Nucleus accumbens (tissue), 56 donors: ENCODE data around the gene C4orf51.
A peak's percentile ranks its signal among the peaks of the same experiment; 100 is the strongest.

Experiments used
- DNase-seq, 56 donors: peaks; one replicate each; lab custom pipeline; 2025; lab: John Stamatoyannopoulos, UW

C4orf51 gene

DNA sequence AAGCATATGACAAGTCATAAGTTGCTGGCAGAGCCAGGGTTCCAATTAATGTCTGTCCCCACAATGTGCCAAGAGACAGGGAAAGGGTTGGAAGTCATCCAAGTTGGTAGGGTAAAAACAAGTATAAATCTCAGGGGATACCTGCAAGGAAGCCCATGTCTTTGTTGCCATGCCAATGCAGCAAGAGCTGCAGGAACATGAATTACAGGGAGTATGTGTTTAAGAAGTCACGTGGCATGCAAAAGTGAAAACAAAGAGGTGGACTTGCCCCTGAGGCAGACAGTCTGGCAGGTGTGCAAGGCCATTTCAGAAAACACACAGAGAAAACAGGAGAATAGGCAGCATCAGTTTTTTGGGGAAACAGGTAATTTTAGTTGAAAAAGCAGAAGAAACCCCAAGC lies 29.4 kb downstream of the C4orf51 start:
- no peak for DNase-seq

GRCh38 chr4:145709843-145710242 lies 29.9 kb downstream of the C4orf51 start:
- DNase-seq, result no peak

DNA sequence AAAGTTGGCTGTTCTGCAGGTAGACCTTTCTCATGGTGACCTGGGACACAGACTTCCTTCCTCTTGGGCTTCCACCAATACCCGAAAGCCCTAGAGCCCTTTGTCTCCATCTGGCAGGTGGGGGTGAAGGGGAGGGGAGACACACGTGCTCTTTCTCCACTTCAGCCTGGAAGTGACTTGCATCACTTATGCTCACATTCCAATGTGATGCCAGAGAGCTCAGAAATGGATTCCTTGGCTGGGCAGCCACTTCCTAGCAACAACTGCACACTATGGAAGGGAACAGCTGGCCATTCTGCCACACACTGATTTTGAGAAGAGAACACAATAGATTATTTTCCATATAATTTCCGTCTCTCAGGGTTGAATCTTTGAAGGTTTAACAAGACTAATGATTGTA lies 36.3 kb downstream of the C4orf51 start:
- DNase-seq, result no peak

GRCh38 chr4:145716661-145717200 lies 36.8 kb downstream of the C4orf51 start:
- no peak for DNase-seq

- no peak for DNase-seq
Measured at GRCh38 chr4:145719752-145720624, 40.0 kb downstream of the C4orf51 start.

- no peak for DNase-seq
Measured at GRCh38 chr4:145720656-145721055, 40.7 kb downstream of the C4orf51 start.

- no peak for DNase-seq
Measured at GRCh38 chr4:145722561-145722960, 42.6 kb downstream of the C4orf51 start.

GRCh38 chr4:145723336-145723735 lies 43.4 kb downstream of the C4orf51 start:
- no peak for DNase-seq

- no peak for DNase-seq
Measured at GRCh38 chr4:145730026-145730425, 50.1 kb downstream of the C4orf51 start.

DNA sequence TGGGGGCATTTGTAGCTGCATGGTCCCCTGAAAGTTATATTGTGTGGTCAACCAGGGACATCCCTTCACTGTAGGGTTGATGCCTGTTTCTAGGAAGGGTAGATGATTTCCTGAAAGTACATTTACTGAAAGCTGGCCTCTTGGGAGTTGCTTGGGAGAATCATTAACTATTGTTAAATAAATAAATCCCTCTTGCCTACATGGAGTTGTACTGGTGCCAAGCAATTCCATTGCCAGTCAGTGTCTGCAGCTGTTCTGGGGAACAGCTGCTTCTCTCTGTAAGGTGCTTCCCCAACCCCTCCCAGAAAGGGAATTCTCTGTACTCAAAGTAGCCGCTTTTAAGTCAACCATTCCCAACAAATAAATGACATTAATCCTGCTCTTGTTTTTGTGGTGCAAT lies 51.1 kb downstream of the C4orf51 start:
- DNase-seq, result no peak

GRCh38 chr4:145732001-145732815 lies 52.3 kb downstream of the C4orf51 start:
- DNase-seq, result peak in 3 of 56 donors; percentile 30 to 37 (median 31)

DNA sequence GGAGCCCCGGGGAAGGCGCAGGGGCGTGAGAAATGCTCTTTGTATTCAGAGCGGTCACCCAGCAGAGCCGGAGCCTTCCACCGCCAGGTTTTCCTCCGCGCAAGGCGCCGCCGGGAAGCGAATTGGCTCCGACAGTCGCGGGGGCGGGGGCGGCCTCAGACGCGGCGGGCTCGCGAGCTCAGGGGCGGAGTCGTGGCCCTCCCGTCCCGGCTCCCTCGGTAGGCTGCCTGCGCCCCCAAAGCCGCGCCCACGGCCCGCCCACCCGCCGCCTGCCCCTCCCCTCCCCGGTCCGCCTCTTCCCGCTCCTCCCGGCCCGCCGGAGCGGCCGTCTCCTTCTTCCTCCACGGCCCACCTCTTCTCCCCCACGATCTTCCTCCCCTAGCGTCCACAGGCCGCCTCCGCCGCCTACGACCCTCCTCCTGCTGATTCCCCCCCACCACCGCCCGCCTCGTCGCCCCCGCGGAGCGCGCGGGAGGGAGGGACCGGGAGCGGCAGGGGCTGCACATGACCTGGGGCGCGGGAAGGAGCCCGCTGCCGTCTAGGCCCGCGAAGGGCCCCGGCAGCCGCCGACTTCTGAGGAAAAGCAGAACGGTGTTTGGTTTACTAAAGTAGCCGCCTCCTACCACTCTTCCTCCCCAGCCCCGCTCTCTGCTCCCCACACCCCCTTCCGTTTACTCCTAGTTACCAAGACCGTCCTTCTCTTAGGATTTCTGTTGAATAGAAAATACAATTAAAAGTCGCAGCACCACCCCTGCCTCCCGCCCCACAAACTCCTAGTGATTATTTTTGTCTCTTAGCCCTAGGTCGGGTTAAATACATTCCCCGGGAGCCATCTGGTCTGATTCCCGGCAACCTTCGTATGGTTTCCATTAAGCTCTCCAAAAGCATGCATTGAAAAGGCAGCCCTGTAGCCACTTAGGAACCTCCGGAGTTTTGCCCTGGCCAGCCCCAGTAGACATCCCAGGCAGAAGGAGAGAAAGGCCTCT lies 53.2 kb downstream of the C4orf51 start:
- peak; percentile 50 to 96 (median 90) for DNase-seq

DNA sequence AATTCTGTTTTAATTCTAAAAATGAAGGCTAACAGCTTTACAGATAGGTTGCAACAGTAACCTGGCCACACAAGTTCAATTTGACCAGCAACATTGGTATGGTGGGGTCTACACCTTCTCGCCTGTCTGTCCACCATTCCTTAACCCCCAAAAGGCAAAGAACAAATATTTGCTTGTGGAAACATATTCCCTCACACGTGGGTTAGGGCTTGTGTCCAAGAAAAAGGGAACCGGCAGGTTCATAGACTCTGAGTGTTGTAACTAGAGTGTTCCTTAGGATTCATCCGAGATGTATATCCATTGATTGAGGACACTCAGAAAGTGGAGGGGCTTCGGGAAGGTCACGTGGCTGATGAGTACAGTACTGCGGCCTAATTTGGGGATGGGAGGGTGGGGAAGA lies 54.1 kb downstream of the C4orf51 start:
- DNase-seq, result no peak

GRCh38 chr4:145734576-145735346 lies 54.8 kb downstream of the C4orf51 start:
- peak in 8 of 56 donors; percentile 7 to 42 (median 24) for DNase-seq

DNA sequence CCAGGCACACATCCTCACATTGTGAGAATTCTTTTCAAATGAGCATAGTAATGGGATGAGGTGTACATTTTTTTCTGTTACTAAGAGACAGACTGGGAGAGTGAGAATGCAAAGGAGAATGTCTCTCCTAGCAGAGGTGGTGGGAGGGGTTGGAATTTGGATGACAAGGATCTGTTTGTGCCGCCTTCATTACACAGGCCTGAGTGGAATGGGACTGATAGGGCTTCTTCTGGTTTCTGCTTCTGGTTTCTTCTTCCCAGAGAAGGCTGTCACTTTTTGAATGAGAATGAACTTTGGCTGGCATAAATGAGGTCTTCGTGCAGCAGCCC lies 55.4 kb downstream of the C4orf51 start:
- DNase-seq, result peak in 5 of 56 donors; percentile 9 to 23 (median 16)

- no peak for DNase-seq
Measured at GRCh38 chr4:145735827-145736226, 55.9 kb downstream of the C4orf51 start.

DNA sequence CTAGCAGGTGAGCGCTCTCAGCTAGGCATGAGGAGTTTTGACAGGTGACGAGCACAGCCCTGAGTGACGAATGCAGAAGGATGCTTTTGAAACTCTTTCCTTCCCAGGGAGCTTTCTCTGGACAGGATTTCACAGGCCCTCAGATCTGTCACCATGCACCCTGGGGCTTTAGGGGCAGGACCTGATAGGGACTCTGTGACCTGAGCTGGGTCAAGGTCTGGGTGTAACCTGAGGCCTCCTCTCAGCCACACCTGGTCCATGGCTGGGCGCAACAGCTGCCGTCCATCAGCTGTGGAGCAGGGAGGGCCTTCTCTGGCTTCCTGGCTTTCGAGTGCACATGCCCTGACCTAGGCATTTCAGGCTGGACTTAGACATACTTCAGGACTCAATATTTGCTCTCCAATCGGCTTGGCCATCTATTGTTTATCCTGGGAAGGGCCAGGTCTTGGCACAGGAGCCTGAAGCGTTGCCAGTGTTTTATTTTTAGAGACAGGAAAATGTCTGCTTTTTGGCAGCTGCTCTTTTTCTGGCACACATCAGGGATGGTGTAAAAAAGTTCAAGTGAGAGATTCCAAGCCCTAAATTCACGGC lies 56.4 kb downstream of the C4orf51 start:
- DNase-seq, result peak in 1 of 56 donors; percentile 13

DNA sequence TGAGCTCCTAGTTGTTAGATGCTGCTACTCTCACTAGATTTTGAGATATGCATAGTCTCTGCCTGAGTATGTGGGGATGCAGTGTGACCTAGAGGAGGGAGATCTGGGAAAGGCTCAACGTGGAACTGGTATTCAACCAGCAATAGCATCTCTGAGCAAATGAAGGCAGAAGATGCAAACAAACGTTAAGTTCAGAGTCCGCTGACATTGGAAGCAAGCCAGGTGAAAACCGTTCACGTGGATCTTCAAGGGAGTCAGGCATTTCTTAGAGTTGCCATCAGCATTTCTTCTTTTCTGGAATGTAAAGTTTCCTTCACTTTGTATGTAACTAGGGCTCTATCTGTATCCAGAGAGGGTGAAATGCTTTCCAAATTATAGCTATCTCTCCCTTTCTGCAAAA lies 59.9 kb downstream of the C4orf51 start:
- no peak for DNase-seq

DNA sequence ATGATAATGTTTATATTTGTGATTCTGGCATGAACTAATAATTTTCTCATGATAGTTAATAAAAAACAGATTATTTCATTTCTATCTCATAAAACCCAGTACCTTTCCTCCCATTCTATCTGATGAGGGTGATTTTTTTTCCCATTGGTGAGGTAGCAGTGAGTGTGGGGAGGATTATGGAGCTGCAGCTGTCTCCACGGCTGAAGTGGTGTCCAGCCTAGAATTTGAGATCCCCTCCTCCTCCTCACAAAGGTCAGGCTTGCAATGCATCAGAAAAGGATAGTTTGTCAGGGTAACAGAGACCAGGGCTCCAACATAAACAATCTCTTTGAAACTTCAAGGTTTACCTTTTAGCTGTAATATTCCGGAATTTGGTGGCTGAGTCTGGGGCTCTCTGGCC lies 60.9 kb downstream of the C4orf51 start:
- DNase-seq, result no peak
